Hepatocyte (in vitro differentiated cells): ENCODE measurements around the gene TP53. TPM values are rescaled to one million over a fixed set of nuclear protein-coding genes. Genes with fewer than 3 reads are reported as not detected.

Source experiments
- DNase-seq: peaks from one replicate; pipeline ENCODE4 v3.0.0-alpha.2; 2016; ENCODE audit warnings: low spot score
- H2AFZ ChIP-seq: fragments of 200-600 bp; sonication (generic); 2 replicates; pipeline ENCODE4 v1.6.0; 2016; ENCODE audit warnings: antibody characterized with exemption, mild to moderate bottlenecking
- H3K27ac ChIP-seq: fragments of 200-600 bp; sonication (generic); 2 replicates; pipeline ENCODE4 v1.5.1; 2016; ENCODE audit warnings: mild to moderate bottlenecking
- H3K27me3 ChIP-seq: fragments of 200-600 bp; sonication (generic); 2 replicates; pipeline ENCODE4 v1.6.1; 2016
- H3K36me3 ChIP-seq: fragments of 200-600 bp; sonication (generic); replicated peaks from 2 replicates; pipeline ENCODE4 v1.5.1; 2016; ENCODE audit warnings: low read depth; ENCODE audit not compliant: insufficient read depth
- H3K4me1 ChIP-seq: fragments of 200-600 bp; sonication (generic); 2 replicates; pipeline ENCODE4 v1.5.1; 2016; ENCODE audit warnings: mild to moderate bottlenecking, moderate library complexity; ENCODE audit not compliant: insufficient read depth
- H3K4me2 ChIP-seq: fragments of 200-600 bp; sonication (generic); 2 replicates; pipeline ENCODE4 v1.6.0; 2016
- H3K4me3 ChIP-seq: fragments of 200-600 bp; sonication (generic); 2 replicates; pipeline ENCODE4 v1.5.1; 2016; ENCODE audit warnings: mild to moderate bottlenecking
- H3K79me2 ChIP-seq: fragments of 200-600 bp; sonication (generic); 2 replicates; pipeline ENCODE4 v1.6.0; 2017; ENCODE audit warnings: mild to moderate bottlenecking
- H3K9me2 ChIP-seq: fragments of 200-600 bp; sonication (generic); replicated peaks from 2 replicates; pipeline ENCODE4 v1.6.0; 2017; ENCODE audit warnings: mild to moderate bottlenecking; ENCODE audit not compliant: insufficient read depth
- H3K9me3 ChIP-seq: fragments of 200-600 bp; sonication (generic); 2 replicates; pipeline ENCODE4 v1.5.1; 2016; ENCODE audit warnings: low read depth, mild to moderate bottlenecking
- H4K20me1 ChIP-seq: fragments of 200-600 bp; sonication (generic); 2 replicates; pipeline ENCODE4 v1.6.0; 2016; ENCODE audit warnings: mild to moderate bottlenecking; ENCODE audit not compliant: insufficient read depth, poor library complexity, severe bottlenecking
- EZH2 ChIP-seq: fragments of 200-600 bp; sonication (generic); IDR thresholded peaks from 2 replicates; pipeline ENCODE4 v1.6.1; 2016; ENCODE audit warnings: antibody characterized with exemption, mild to moderate bottlenecking, borderline replicate concordance
- EZH2phosphoT487 ChIP-seq: fragments of 200-600 bp; sonication (generic); IDR thresholded peaks from one replicate; pipeline ENCODE4 v1.6.1; 2018; ENCODE audit warnings: antibody characterized with exemption, mild to moderate bottlenecking, low read depth, moderate library complexity; ENCODE audit not compliant: unreplicated experiment, severe bottlenecking
- WGBS: methylation state at CpG from one replicate; pipeline ENCODE4 v1.1.6; 2016; ENCODE audit warnings: low lambda C conversion rate; ENCODE audit errors: missing lambda C conversion rate; 5-methylcytosine and 5-hydroxymethylcytosine counted together
- polyA plus RNA-seq: library from polyadenylated mRNA; unstranded; fragments of >200 nt; fragmentation: Nextera tagmentation; extraction: Ambion mirVana; gene quantifications from 2 replicates; pipeline ENCODE4 v1.2.1, GENCODE V29; 2016
- total RNA-seq: library from RNA; depleted of rRNA; stranded (reverse); fragments of >200 nt; gene quantifications from 2 replicates; pipeline ENCODE4 v1.2.3, GENCODE V29; 2014
- TF ChIP-seq, protein P1 (sequence below): fragments of 200-600 bp; sonication (generic); IDR thresholded peaks from 2 replicates; pipeline ENCODE4 v1.5.1; 2016; ENCODE audit warnings: antibody characterized with exemption, mild to moderate bottlenecking; ENCODE audit not compliant: poor library complexity

TP53 gene
- total and polyA plus RNA-seq, 2 experiments from 2014 or later, result 29.6 to 31.7 TPM

DNA sequence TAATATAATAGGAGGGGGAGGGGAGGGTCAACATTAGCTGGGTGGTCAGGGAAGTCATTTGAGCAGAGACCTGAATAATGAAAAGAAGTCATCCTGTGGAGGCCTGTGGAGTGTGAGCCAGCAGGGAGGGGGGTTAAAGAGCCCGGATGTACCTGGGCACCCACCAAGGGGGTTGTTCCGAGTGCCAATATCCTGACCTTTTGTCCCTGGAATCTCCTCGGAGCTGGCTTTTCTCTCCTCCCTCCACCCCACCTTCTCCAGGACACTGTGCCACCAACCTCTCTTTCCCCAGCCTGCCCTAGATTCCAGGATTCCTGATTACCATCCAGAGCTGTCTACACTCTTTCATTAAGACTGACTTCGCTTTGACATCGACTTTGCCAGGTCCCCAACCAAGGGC is 51.1 kb downstream of the TP53 start:
- Histone ChIP-seq H3K4me2 (no peak overlapping the region), H3K9me3 (no peaks in the 10 kb centered on the region), H4K20me1 (no peaks in the 10 kb centered on the region), H3K4me1 (no peaks in the 10 kb centered on the region), H3K79me2 (no peaks in the 10 kb centered on the region), H2AFZ (no peak overlapping the region), H3K9me2 (no peaks in the 10 kb centered on the region), H3K4me3 (no peak overlapping the region), H3K27ac (no peak overlapping the region), H3K36me3 (no peaks in the 10 kb centered on the region), H3K27me3 (no peaks in the 10 kb centered on the region)
- no peak for DNase-seq
- 68% methylated on average over 5 of the region's 5 CpGs for WGBS
- TF ChIP-seq, protein P1, sequence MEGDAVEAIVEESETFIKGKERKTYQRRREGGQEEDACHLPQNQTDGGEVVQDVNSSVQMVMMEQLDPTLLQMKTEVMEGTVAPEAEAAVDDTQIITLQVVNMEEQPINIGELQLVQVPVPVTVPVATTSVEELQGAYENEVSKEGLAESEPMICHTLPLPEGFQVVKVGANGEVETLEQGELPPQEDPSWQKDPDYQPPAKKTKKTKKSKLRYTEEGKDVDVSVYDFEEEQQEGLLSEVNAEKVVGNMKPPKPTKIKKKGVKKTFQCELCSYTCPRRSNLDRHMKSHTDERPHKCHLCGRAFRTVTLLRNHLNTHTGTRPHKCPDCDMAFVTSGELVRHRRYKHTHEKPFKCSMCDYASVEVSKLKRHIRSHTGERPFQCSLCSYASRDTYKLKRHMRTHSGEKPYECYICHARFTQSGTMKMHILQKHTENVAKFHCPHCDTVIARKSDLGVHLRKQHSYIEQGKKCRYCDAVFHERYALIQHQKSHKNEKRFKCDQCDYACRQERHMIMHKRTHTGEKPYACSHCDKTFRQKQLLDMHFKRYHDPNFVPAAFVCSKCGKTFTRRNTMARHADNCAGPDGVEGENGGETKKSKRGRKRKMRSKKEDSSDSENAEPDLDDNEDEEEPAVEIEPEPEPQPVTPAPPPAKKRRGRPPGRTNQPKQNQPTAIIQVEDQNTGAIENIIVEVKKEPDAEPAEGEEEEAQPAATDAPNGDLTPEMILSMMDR, result no peak
- no peak for TF ChIP-seq EZH2phosphoT487
- no peak for TF ChIP-seq EZH2

DNA sequence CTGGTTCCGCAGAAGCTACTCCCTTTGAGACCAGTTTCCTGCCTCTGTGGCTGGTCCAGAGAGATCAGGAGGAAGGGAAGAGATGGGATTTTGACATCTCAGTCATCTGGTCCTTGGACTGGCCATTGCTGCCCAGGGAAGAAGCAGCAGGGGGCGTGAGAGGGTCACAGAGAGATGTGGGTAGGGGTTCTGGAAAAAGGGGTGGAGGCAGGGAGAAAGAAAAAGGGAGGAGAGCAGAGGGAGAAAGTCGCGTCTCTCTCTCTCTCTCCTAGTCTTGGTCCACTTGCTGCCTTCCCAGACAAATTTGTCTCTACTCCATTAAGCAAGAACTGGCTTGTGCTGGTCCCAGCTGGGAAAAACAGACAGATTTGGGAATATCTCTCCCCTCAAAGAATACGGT is 52.9 kb downstream of the TP53 start:
- 34% methylated on average over 5 of the region's 5 CpGs for WGBS
- Histone ChIP-seq H3K4me2 (no peak overlapping the region), H3K9me2 (no peaks in the 10 kb centered on the region), H3K4me3 (no peak overlapping the region), H3K9me3 (no peaks in the 10 kb centered on the region), H3K27me3 (no peaks in the 10 kb centered on the region), H3K4me1 (peaks cover 3% of the 10 kb centered on the region), H4K20me1 (no peaks in the 10 kb centered on the region), H3K27ac (no peak overlapping the region), H3K79me2 (no peaks in the 10 kb centered on the region), H2AFZ (no peak overlapping the region), H3K36me3 (no peaks in the 10 kb centered on the region)
- DNase-seq, result peak; percentile 72
- TF ChIP-seq EZH2phosphoT487 (no peak), EZH2 (no peak)
- TF ChIP-seq, protein P1, result peak; percentile 61

DNA sequence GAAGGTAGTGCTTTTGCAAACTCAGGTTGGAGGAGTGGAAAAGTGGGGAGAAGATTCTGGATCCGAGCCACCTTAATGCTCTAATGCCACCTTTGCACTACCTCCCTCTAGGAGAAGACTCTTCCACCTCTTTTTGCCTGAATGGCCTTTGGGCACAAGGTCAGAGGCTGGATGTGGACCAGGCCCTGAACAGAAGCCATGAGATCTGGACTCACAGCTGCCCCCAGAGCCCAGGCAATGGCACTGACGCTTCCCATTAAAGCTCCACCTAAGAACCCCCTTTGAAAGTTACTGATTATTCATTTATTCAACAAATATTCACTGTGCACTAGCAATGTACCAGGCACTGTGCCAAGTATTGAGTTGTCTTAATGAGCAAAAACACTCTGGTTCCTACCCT is 54.2 kb downstream of the TP53 start:
- Histone ChIP-seq H3K27me3 (no peaks in the 10 kb centered on the region), H3K4me2 (no peak overlapping the region), H3K4me3 (no peak overlapping the region), H2AFZ (no peak overlapping the region), H4K20me1 (no peaks in the 10 kb centered on the region), H3K79me2 (no peaks in the 10 kb centered on the region), H3K36me3 (no peaks in the 10 kb centered on the region), H3K27ac (no peak overlapping the region), H3K9me3 (no peaks in the 10 kb centered on the region), H3K9me2 (no peaks in the 10 kb centered on the region), H3K4me1 (peaks cover 5% of the 10 kb centered on the region)
- WGBS, result 85% methylated on average over 2 of the region's 2 CpGs
- DNase-seq, result no peak
- TF ChIP-seq, protein P1, result no peak
- no peak for TF ChIP-seq EZH2
- no peak for TF ChIP-seq EZH2phosphoT487

DNA sequence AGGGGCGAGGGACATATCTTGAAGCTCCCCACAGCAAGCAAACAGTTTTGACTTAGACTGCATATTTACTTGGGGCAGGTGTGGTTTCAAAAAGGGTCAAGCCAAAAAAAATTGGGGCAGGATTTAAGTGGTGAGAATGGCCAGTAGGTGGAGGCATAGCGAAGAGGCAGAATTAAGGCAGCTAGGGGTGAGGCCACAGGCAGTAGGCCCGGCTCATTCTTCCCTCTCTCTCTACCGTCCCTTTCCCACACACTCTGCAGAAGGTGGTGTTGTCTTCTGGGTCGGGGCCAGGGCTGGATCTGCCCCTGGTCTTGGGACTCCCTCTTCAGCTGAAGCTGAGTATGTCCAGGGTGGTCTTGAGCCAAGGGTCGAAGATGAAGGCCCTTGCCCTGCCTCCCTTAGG is 54.8 kb downstream of the TP53 start:
- Histone ChIP-seq H4K20me1 (no peaks in the 10 kb centered on the region), H3K4me2 (no peak overlapping the region), H3K4me3 (no peak overlapping the region), H2AFZ (no peak overlapping the region), H3K36me3 (no peaks in the 10 kb centered on the region), H3K27ac (no peak overlapping the region), H3K79me2 (no peaks in the 10 kb centered on the region), H3K9me2 (no peaks in the 10 kb centered on the region), H3K27me3 (no peaks in the 10 kb centered on the region), H3K9me3 (no peaks in the 10 kb centered on the region), H3K4me1 (peaks cover 7% of the 10 kb centered on the region)
- WGBS, result 44% methylated on average over 6 of the region's 6 CpGs
- DNase-seq, result no peak
- TF ChIP-seq, protein P1, result peak; percentile 34
- no peak for TF ChIP-seq EZH2
- no peak for TF ChIP-seq EZH2phosphoT487
